Esophagus muscularis mucosa (tissue), 4 donors: Measurements from ENCODE around the gene GRIK4. TPM values are rescaled to one million over a fixed set of nuclear protein-coding genes. Genes with fewer than 3 reads are reported as not detected.

ENCODE experiments used
- DNase-seq: peaks from one replicate; pipeline ENCODE4 v3.0.0-alpha.2; 2017; ENCODE audit errors: extremely low spot score
- H3K27ac ChIP-seq, 4 donors: fragments of 200-600 bp; sonication (generic); replicated peaks in 1 of 4; 1 replicate in 3 of 4; 2 replicates in 1 of 4; pipeline ENCODE4 v1.5.1; 2016 to 2019; ENCODE audit warnings: mild to moderate bottlenecking in 1 of 4
- H3K27me3 ChIP-seq, 4 donors: fragments of 200-600 bp; sonication (generic); one replicate each; pipeline versions ENCODE4 v1.5.1 to v1.6.0; 2016 to 2019
- H3K36me3 ChIP-seq, 4 donors: fragments of 200-600 bp; sonication (generic); one replicate each; pipeline ENCODE4 v1.5.1; 2016 to 2019
- H3K4me1 ChIP-seq, 4 donors: fragments of 200-600 bp; sonication (generic); one replicate each; pipeline ENCODE4 v1.5.1; 2016 to 2019
- H3K4me3 ChIP-seq, 4 donors: fragments of 200-600 bp; sonication (generic); 1 replicate in 2 of 4; 2 replicates in 2 of 4; pipeline ENCODE4 v1.5.1; 2016 to 2019; ENCODE audit warnings: mild to moderate bottlenecking in 4 of 4, moderate library complexity in 1 of 4
- H3K9me3 ChIP-seq, 4 donors: fragments of 200-600 bp; sonication (generic); 1 replicate in 3 of 4; 2 replicates in 1 of 4; pipeline ENCODE4 v1.5.1; 2016 to 2019
- CTCF ChIP-seq, 3 experiments: fragments of 200-600 bp in 2 of 3; fragments of 450-650 bp in 1 of 3; sonication (generic) in 2 of 3; IDR thresholded peaks; one replicate each; pipeline ENCODE4 v1.5.1; 2017 to 2019; ENCODE audit warnings: antibody characterized with exemption in 3 of 3, mild to moderate bottlenecking in 2 of 3, moderate library complexity in 1 of 3
- EP300 ChIP-seq: sonication (generic); formaldehyde crosslinking; IDR thresholded peaks from one replicate; pipeline ENCODE4 v1.6.1; 2017; ENCODE audit warnings: antibody characterized with exemption
- POLR2A ChIP-seq: fragments of 450-650 bp; IDR thresholded peaks from one replicate; pipeline ENCODE4 v1.6.1; 2017; ENCODE audit warnings: antibody characterized with exemption, moderate library complexity, mild to moderate bottlenecking, low read depth
- POLR2AphosphoS5 ChIP-seq, 2 donors: sonication (generic); formaldehyde crosslinking; IDR thresholded peaks; one replicate each; pipeline ENCODE4 v1.6.1; 2017; ENCODE audit warnings: antibody characterized with exemption in 2 of 2
- WGBS: methylation state at CpG from one replicate; pipeline ENCODE4 v1.1.5; 2018; 5-methylcytosine and 5-hydroxymethylcytosine counted together
- intact Hi-C: fragments of 100-400 bp; cut with DNase I; formaldehyde crosslinking; loops from one replicate; pipeline ENCODE4 v1.15.1; 2023
- total RNA-seq, 4 donors: library from RNA; depleted of rRNA; stranded (reverse); fragments of >200 nt; gene quantifications; one replicate each; pipeline versions ENCODE4 v1.1.0 to v1.2.1, GENCODE V29; 2016

Gene GRIK4
- total RNA-seq, 4 donors from 2014 or later, result 0.13 to 0.83 (median 0.43) TPM

- TF ChIP-seq CTCF (IDR thresholded peaks at IDR 0.05) (no peak), EP300 (no peak), POLR2AphosphoS5 (IDR thresholded peaks at IDR 0.05) (no peak), POLR2A (no peak)
Observed at GRCh38 chr11:120974965-120975364, 463.4 kb downstream of the GRIK4 start.

GRCh38 chr11:120977266-120978137, 466.0 kb downstream of the GRIK4 start:
- H3K4me3 ChIP-seq, result no peak overlapping the region
- H3K27me3 ChIP-seq, result peaks cover 0 to 38% (median 0%) of the 10 kb centered on the region in 4 donors
- no peak overlapping the region for H3K27ac ChIP-seq
- WGBS, result 67% methylated on average over 10 of the region's 10 CpGs
- no peaks in the 10 kb centered on the region for H3K4me1 ChIP-seq
- H3K9me3 ChIP-seq, result no peaks in the 10 kb centered on the region
- TF ChIP-seq EP300 (no peak), POLR2A (no peak), POLR2AphosphoS5 (IDR thresholded peaks at IDR 0.05) (no peak), CTCF (IDR thresholded peaks at IDR 0.05) (no peak)
- no peaks in the 10 kb centered on the region for H3K36me3 ChIP-seq
- intact Hi-C loops, result no loop called here
- DNase-seq, result no peak

More at GRCh38 chr11:120974965-120975364, 463.4 kb downstream of the GRIK4 start:
- Histone ChIP-seq H3K9me3 (no peaks in the 10 kb centered on the region), H3K27ac (no peak overlapping the region), H3K36me3 (no peaks in the 10 kb centered on the region), H3K27me3 (peaks cover 0 to 46% (median 0%) of the 10 kb centered on the region in 4 donors), H3K4me1 (no peaks in the 10 kb centered on the region), H3K4me3 (no peak overlapping the region)
- intact Hi-C loops, result no loop called here
- no peak for DNase-seq
- WGBS, result 40% methylated on average over 4 of the region's 4 CpGs

DNA sequence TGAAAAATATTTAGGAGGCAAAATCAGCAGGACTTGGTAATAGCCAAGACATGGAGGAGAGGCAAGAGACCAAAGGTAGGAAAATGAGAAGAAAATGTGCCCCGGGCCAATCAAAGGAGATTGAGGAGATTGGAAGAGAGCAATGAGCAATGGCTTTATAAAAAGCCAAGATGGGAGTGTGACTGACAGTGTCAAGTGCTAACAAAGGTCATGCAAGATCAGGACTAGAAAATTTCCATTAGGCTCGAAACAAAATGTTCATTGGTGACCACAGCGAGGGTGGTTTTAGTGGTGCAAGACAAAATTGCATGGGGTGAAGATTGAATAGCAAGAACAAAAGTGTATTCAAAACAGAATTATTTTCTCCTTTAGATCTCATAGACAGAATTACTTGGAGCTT, 467.2 kb downstream of the GRIK4 start:
- intact Hi-C loops, result no loop called here
- no peak for DNase-seq
- Histone ChIP-seq H3K27ac (no peak overlapping the region), H3K36me3 (no peaks in the 10 kb centered on the region), H3K4me3 (no peak overlapping the region), H3K9me3 (no peaks in the 10 kb centered on the region), H3K27me3 (peaks cover 0 to 31% (median 0%) of the 10 kb centered on the region in 4 donors), H3K4me1 (no peaks in the 10 kb centered on the region)
- no peak for TF ChIP-seq POLR2AphosphoS5 (IDR thresholded peaks at IDR 0.05)
- no peak for TF ChIP-seq POLR2A
- TF ChIP-seq EP300, result no peak
- no peak for TF ChIP-seq CTCF (IDR thresholded peaks at IDR 0.05)
- 72% methylated on average over 3 of the region's 3 CpGs for WGBS

- peak overlapping the region in 3 of 4 donors; percentile 33 to 55 (median 46) for H3K27ac ChIP-seq
- no peaks in the 10 kb centered on the region for H3K9me3 ChIP-seq
- intact Hi-C loops, result no loop called here
- no peak for DNase-seq
- H3K4me1 ChIP-seq, result peaks cover 9 to 22% (median 15%) of the 10 kb centered on the region in 4 donors
- H3K27me3 ChIP-seq, result peaks cover 0 to 11% (median 0%) of the 10 kb centered on the region in 4 donors
- WGBS, result 13% methylated on average over 23 of the region's 72 CpGs
- TF ChIP-seq POLR2A, result no peak
- TF ChIP-seq CTCF (IDR thresholded peaks at IDR 0.05), result peak; percentile 8 to 59 (median 16)
- no peak for TF ChIP-seq EP300
- TF ChIP-seq POLR2AphosphoS5 (IDR thresholded peaks at IDR 0.05), result no peak
- H3K36me3 ChIP-seq, result no peaks in the 10 kb centered on the region
- H3K4me3 ChIP-seq, result peak overlapping the region; percentile 54 to 71 (median 57)
Observed at GRCh38 chr11:120985718-120986569, 474.4 kb downstream of the GRIK4 start.
